Measurements from ENCODE around the gene FARP1. TPM values are rescaled to one million over a fixed set of nuclear protein-coding genes. Genes with fewer than 3 reads are reported as not detected.

The FARP1 gene
- total and polyA plus RNA-seq, 10 of the 15 experiments (the other 5 are each of a cell fraction or from before 2014, with no cell fraction given): 0.17 to 6.9 (median 0.68) TPM

DNA sequence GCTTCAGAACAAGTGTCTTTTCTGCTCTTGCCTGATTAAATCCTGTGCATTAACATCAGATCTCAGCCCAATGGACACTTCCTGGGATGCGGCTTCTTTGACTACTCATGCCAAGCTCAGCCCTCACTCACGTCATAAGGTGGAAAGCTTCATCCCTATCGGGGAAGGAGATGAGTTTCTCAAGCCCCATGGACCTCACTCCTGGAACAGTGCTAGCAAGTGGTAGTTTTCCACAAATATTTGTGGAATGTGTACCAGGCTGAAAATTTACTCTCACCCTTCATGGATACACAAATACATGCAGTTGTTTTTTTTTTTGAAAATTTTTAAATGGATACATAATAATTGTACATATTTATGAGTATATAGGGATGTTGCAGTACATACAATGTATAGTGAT lies 34.6 kb upstream of the FARP1 start:
- no peak for TF ChIP-seq WRNIP1 (IDR thresholded peaks at IDR 0.05; ENCODE audit: borderline replicate concordance, low read depth, low read length)
- TF ChIP-seq, protein P1, sequence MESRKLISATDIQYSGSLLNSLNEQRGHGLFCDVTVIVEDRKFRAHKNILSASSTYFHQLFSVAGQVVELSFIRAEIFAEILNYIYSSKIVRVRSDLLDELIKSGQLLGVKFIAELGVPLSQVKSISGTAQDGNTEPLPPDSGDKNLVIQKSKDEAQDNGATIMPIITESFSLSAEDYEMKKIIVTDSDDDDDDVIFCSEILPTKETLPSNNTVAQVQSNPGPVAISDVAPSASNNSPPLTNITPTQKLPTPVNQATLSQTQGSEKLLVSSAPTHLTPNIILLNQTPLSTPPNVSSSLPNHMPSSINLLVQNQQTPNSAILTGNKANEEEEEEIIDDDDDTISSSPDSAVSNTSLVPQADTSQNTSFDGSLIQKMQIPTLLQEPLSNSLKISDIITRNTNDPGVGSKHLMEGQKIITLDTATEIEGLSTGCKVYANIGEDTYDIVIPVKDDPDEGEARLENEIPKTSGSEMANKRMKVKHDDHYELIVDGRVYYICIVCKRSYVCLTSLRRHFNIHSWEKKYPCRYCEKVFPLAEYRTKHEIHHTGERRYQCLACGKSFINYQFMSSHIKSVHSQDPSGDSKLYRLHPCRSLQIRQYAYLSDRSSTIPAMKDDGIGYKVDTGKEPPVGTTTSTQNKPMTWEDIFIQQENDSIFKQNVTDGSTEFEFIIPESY (IDR thresholded peaks at IDR 0.05): no peak
- TF ChIP-seq SMAD1 (IDR thresholded peaks at IDR 0.05; ENCODE audit: low read depth, partially characterized antibody): no peak
- no peak for TF ChIP-seq MYB (IDR thresholded peaks at IDR 0.05; ENCODE audit: borderline replicate concordance, low read depth, low read length)
- TF ChIP-seq HCFC1 (IDR thresholded peaks at IDR 0.05; ENCODE audit: low read length): no peak
- TF ChIP-seq SUZ12 (IDR thresholded peaks at IDR 0.05; ENCODE audit: unreplicated experiment): no peak
- H2AFZ ChIP-seq (ENCODE audit: control insufficient read depth, low read depth, low read length): no peak overlapping the region
- H3K4me2 ChIP-seq (ENCODE audit: control insufficient read depth, insufficient read depth): no peak overlapping the region
- H3K9me3 ChIP-seq (replicated peaks; ENCODE audit: control insufficient read depth, insufficient read depth, low read length): no peaks in the 10 kb centered on the region
- no peaks in the 10 kb centered on the region for H3K36me3 ChIP-seq (ENCODE audit: control insufficient read depth in 2 of 2, insufficient read depth in 2 of 2, low read length in 1 of 2)
- DNase-seq (ENCODE audit: low read depth, low spot score) (no peak), FAIRE-seq (no peak), ATAC-seq (no peak)
- no TSS peak for BruUV-seq (replicated peaks)
- CTCF ChIA-PET: no interaction called here
- no peak overlapping the region for H3K9ac ChIP-seq (ENCODE audit: control insufficient read depth, insufficient read depth, low read length)
- SMC1A ChIA-PET (ENCODE audit: uncharacterized antibody, unreplicated experiment): no interaction called here
- RAD21 ChIA-PET (ENCODE audit: unreplicated experiment): no interaction called here
- POLR2A ChIA-PET: no interaction called here
- no peaks in the 10 kb centered on the region for H3K4me1 ChIP-seq (ENCODE audit: control insufficient read depth, insufficient read depth, low read length)
- H3K27me3 ChIP-seq (replicated peaks in 1 of 2; ENCODE audit: control insufficient read depth in 2 of 2, insufficient read depth in 2 of 2, low read length in 1 of 2): no peaks in the 10 kb centered on the region
- intact Hi-C loops (cut with micrococcal nuclease; ENCODE audit: unreplicated experiment): no loop called here
- H3K27ac ChIP-seq (ENCODE audit: control insufficient read depth, insufficient read depth): no peak overlapping the region
- H3K4me3 ChIP-seq: no peak overlapping the region
- H4K20me1 ChIP-seq (ENCODE audit: control insufficient read depth, insufficient read depth): no peaks in the 10 kb centered on the region
- WGBS (ENCODE audit: insufficient coverage, insufficient replicate concordance, low lambda C conversion rate, missing lambda C conversion rate): 32% methylated on average over 3 of the region's 3 CpGs
- in situ Hi-C loops (cut with MboI): no loop called here
- no peaks in the 10 kb centered on the region for H3K79me2 ChIP-seq (ENCODE audit: control insufficient read depth, insufficient read depth, low read length)
